Peyer's patch (tissue), 4 donors: Measurements from ENCODE around the gene PRKCI. TPM values are rescaled to one million over a fixed set of nuclear protein-coding genes. Genes with fewer than 3 reads are reported as not detected.
A peak's percentile ranks its signal among the peaks of the same experiment; 100 is the strongest.

ENCODE experiments used
- DNase-seq, 3 donors: peaks; one replicate each; pipeline ENCODE4 v3.0.0-alpha.2; 2017 to 2019
- H3K27ac ChIP-seq, 4 donors: fragments of 200-600 bp; sonication (generic); one replicate each; pipeline ENCODE4 v1.5.1; 2016 to 2019
- H3K27me3 ChIP-seq, 2 donors: fragments of 200-600 bp; sonication (generic); one replicate each; pipeline ENCODE4 v1.5.1; 2019
- H3K36me3 ChIP-seq, 3 donors: fragments of 200-600 bp; sonication (generic); one replicate each; pipeline ENCODE4 v1.5.1; 2016 to 2019
- H3K4me1 ChIP-seq, 4 donors: fragments of 200-600 bp; sonication (generic); one replicate each; pipeline ENCODE4 v1.5.1; 2016 to 2019
- H3K4me3 ChIP-seq, 4 donors: fragments of 200-600 bp; sonication (generic); 1 replicate in 3 of 4; 2 replicates in 1 of 4; pipeline ENCODE4 v1.5.1; 2016 to 2019; ENCODE audit warnings: mild to moderate bottlenecking in 1 of 4
- H3K9me3 ChIP-seq, 4 donors: fragments of 200-600 bp; sonication (generic); one replicate each; pipeline ENCODE4 v1.5.1; 2016 to 2019; ENCODE audit warnings: mild to moderate bottlenecking in 1 of 4
- CTCF ChIP-seq, 6 experiments: fragments of 450-650 bp in 4 of 6; fragments of 200-600 bp in 2 of 6; sonication (generic) in 1 of 6; IDR thresholded peaks; one replicate each; pipeline ENCODE4 v1.5.1; 2017 to 2019; ENCODE audit warnings: antibody characterized with exemption in 6 of 6, mild to moderate bottlenecking in 3 of 6, moderate library complexity in 1 of 6
- POLR2A ChIP-seq, 2 donors: fragments of 450-650 bp; IDR thresholded peaks; one replicate each; pipeline ENCODE4 v1.5.1; 2017; ENCODE audit warnings: antibody characterized with exemption in 2 of 2, mild to moderate bottlenecking in 2 of 2, moderate library complexity in 2 of 2
- small RNA-seq, 2 donors: library from RNA; depleted of rRNA; stranded (forward); fragments of <200 nt; gene quantifications; one replicate each; pipeline ENCODE3, GENCODE V24; 2016
- total RNA-seq, 4 donors: library from RNA; depleted of rRNA; stranded (reverse); fragments of >200 nt; gene quantifications; one replicate each; pipeline ENCODE4 v1.1.0, GENCODE V29; 2016

The PRKCI gene
- total RNA-seq, 4 donors from 2014 or later, result 22.1 to 50.3 (median 43.5) TPM

GRCh38 chr3:170350515-170351413, 128.5 kb downstream of the PRKCI start:
- Histone ChIP-seq H3K27me3 (no peaks in the 10 kb centered on the region), H3K27ac (peak overlapping the region in 1 of 4 donors; percentile 66), H3K36me3 (no peaks in the 10 kb centered on the region), H3K4me3 (no peak overlapping the region), H3K4me1 (peaks cover 0 to 9% (median 7%) of the 10 kb centered on the region in 4 donors), H3K9me3 (no peaks in the 10 kb centered on the region)
- TF ChIP-seq CTCF (IDR thresholded peaks at IDR 0.05), result no peak
- TF ChIP-seq POLR2A (IDR thresholded peaks at IDR 0.05), result no peak
- DNase-seq, result no peak

- Histone ChIP-seq H3K4me1 (peaks cover 0 to 9% (median 8%) of the 10 kb centered on the region in 4 donors), H3K27me3 (no peaks in the 10 kb centered on the region), H3K9me3 (no peaks in the 10 kb centered on the region), H3K27ac (no peak overlapping the region), H3K4me3 (no peak overlapping the region), H3K36me3 (no peaks in the 10 kb centered on the region)
- TF ChIP-seq POLR2A (IDR thresholded peaks at IDR 0.05), result no peak
- no peak for TF ChIP-seq CTCF (IDR thresholded peaks at IDR 0.05)
- DNase-seq, result no peak
These were observed 130.7 kb downstream of the PRKCI start for GRCh38 chr3:170352936-170353335.

GRCh38 chr3:170353485-170353884, 131.3 kb downstream of the PRKCI start:
- no peaks in the 10 kb centered on the region for H3K9me3 ChIP-seq
- no peak for DNase-seq
- H3K4me3 ChIP-seq, result no peak overlapping the region
- TF ChIP-seq POLR2A (IDR thresholded peaks at IDR 0.05) (no peak), CTCF (IDR thresholded peaks at IDR 0.05) (no peak)
- H3K4me1 ChIP-seq, result peaks cover 0 to 9% (median 8%) of the 10 kb centered on the region in 4 donors
- H3K36me3 ChIP-seq, result no peaks in the 10 kb centered on the region
- H3K27me3 ChIP-seq, result no peaks in the 10 kb centered on the region
- H3K27ac ChIP-seq, result no peak overlapping the region

GRCh38 chr3:170354760-170355159, 132.5 kb downstream of the PRKCI start:
- Histone ChIP-seq H3K27ac (peak overlapping the region in 1 of 4 donors; percentile 100), H3K27me3 (no peaks in the 10 kb centered on the region), H3K4me3 (no peak overlapping the region), H3K36me3 (no peaks in the 10 kb centered on the region), H3K4me1 (peaks cover 0 to 20% (median 3%) of the 10 kb centered on the region in 4 donors), H3K9me3 (no peaks in the 10 kb centered on the region)
- TF ChIP-seq POLR2A (IDR thresholded peaks at IDR 0.05) (no peak), CTCF (IDR thresholded peaks at IDR 0.05) (no peak)
- no peak for DNase-seq

Small RNA genes lying within 50 kb of the gene (small RNA-seq; reads per million reads assigned to genes)
- 0 reads per million in 2 donors for gene RF00019

Other genes with a start within 250 kb of the PRKCI start
- gene GPR160, start 184.4 kb upstream of the PRKCI start, total RNA-seq, result 100 to 1,000 TPM; 144 to 231 (median 203) TPM
- 100 to 1,000 TPM in 1 of 4 donors, 10 to 100 TPM in 3; 52.4 to 234 (median 83.2) TPM for gene PHC3, start 40.7 kb upstream of the PRKCI start, total RNA-seq
- 10 to 100 TPM; 22.5 to 78.4 (median 43.5) TPM for gene SKIL, start 135.3 kb downstream of the PRKCI start, total RNA-seq
- 10 to 100 TPM in 1 of 4 donors, 1 to 10 TPM in 3; 4.1 to 16.6 (median 5.0) TPM for gene CLDN11, start 196.4 kb downstream of the PRKCI start, total RNA-seq